GM21515 (cell line): Measurements from ENCODE around the gene CFAP70.
"Not testable (repeated sequence)": the region's sequence is repeated elsewhere in the genome, so short reads cannot be mapped to it uniquely, and the experiment has no call there.

Experiments
- ATAC-seq: cut with Tn5 transposase; IDR thresholded peaks from one replicate; pipeline ENCODE4 v1.9.1; 2021; ENCODE audit not compliant: unreplicated experiment

Gene CFAP70

DNA sequence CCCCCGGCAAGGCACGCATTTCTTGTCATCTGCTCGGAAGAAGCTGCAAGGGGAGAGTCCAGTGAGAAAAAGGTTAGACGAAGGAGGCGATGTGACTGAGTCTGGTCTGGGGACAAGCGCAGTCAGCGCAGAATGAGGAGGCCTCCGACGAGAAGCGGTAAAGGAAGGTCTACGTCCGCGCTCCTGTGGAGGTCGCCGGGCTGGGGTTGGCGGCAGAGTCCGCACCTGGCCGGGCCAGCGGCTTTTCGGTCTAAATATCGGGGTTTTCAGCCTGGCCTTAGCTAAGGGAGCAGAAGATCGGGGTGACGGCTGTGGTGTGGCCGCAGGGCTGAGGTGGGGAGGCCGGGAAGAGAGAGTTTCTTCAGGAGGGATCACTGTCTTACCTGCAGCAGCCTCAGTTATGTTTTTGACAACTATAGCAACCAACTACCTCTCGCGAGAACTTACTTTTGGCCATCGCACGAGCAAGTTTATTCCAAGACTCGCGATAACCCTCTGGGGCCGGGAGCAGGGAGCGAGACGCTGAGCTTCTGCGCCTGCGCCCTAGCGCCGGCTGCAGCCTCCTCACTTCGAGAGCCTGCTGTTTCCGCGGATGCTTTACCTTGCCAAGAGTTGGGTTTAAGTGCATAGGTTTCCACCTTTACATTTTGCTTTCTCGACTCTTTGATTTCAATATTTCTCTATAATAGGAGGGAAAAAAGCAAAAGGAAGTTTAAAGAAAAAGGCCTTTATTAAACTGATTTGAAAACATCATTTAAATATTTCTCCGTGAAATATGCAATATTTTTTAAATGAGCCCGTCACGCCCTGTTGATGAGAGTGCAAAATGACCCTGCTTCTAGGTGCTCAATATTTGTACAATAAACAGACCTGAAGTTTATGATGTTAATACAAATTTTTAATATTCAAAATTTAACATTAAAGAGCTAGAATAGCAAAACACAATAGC is at the start of gene CFAP70:
TSS of gene CFAP70 (minus strand) at position 534 of the 949 bp plus-strand sequence. CDS start 4,068 bp downstream, outside the sequence.
- peak; percentile 92 for ATAC-seq

DNA sequence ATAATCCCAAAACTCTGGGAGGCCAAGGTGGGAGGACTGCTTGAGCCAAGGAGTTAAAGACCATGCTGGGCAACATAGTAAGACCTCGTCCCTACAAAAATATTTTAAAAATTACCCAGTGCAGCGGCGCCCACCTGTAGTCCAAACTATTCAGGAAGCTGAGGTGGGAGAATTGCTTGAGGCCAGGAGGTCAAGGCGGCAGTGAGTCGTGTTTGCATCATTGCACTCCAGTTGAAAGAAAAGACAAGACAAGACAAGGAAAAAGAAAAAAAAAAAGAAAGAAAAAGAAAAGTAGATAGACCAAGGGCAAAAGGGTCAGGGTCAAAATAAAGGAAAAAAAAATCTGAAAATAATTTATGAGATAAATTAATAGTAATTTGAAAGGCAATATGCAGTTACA is 49.4 kb upstream of the CFAP70 start:
- no peak for ATAC-seq

DNA sequence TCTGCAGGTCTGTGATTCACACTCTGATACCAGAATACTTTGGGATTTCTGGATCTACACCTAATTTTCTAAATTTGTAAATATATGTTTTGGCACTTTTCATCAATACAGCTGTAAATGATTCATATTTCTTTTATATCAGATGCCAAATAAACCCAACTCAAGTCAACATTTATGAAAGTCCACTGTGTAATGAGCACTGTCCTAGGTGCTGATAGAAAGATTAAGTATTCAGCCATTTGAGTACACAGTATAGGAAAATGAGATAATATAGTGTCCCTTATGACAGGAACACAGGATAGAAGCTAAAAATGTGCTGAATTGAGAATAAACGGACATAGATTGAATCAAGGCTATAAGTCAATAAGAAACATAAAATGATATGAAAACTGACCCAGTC is 48.8 kb upstream of the CFAP70 start:
- no peak for ATAC-seq

DNA sequence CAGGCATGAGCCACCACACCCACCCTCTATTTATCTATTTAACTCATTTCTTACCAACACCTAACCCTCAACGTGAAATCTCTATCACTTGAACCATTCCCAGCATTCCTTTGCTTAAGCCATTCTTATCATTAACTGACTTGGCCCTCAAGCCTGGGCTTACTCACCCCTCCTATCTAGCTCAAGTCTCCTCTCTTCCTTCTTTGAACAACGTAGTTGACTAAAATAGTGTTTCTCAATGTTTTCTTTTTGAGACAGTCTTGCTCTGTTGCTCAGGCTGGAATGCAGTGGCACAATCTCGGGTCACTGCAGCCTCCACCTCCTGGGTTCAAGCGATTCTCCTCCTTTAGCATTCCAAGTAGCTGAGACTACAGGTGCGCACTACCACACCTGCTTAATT is 48.2 kb upstream of the CFAP70 start:
- no peak for ATAC-seq

DNA sequence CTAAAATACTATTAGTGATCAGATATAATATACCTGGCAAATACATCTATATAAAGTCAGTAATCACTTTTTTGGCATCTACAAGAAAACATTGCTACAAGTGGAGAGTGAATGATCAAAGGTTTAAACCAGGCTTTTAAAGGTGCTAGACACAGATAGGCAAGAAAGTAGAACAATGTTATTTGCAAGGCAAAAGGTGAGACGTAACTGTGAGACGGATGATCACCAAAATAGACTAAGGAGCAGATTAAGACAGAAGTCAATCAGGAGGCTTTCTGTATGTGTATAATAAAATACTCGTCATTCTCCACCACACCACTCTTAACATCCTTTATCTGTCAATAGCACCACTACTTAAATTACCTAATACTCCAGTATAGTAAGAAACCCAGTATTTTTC is 46.9 kb upstream of the CFAP70 start:
- ATAC-seq: no peak

DNA sequence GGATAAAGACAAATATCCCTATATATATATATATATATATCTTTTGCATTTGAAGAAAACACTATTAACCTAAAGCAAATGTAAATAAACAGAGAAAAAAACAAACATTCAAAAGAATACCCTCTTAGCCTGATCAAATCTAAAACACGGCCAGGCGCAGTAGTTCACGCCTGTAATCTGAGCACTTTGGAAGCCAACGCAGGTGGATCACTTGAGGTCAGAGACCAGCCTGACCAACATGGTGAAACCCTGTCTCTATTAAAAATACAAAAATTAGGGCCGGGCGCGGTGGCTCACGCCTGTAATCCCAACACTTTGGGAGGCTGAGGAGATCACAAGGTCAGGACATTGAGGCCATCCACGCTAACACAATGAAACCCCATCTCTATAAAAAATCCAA is 46.0 kb upstream of the CFAP70 start:
- ATAC-seq: no peak

DNA sequence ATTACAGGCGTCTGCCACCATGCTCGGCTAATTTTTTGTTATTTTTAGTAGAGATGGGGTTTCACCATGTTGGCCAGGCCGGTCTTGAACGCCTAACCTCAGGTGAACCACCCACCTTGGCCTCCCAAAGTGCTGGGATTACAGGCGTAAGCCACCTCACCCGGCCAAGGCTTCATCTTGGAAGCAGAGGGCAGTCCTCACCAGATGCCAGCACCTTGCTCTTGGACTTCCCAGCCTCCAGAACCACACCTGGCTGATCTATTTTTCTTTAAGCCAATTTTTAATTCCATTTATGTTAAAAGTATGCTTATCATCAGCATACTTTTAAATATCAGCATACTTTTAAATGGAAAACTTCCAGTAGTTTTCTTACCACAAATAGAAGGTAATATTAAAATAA is 43.0 kb upstream of the CFAP70 start:
- ATAC-seq: no peak

DNA sequence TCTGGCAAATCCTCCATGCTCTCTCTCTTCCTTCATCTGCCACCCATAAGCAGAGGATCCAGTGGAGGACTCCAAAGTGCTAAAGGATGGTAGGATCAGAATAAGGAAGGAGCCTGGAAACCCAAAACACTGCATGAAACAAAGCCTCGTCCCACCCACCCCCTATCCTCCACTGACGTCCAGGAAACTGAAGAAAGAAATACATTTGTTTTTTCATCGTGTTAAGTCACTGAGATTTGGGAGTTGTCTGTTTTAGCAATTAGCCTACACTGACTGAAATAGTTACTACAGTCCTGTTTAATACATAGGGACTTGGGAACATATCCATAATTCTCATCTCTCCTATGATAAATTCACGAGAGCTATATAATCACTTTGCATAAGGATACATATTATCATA is 40.4 kb upstream of the CFAP70 start:
- no peak for ATAC-seq

DNA sequence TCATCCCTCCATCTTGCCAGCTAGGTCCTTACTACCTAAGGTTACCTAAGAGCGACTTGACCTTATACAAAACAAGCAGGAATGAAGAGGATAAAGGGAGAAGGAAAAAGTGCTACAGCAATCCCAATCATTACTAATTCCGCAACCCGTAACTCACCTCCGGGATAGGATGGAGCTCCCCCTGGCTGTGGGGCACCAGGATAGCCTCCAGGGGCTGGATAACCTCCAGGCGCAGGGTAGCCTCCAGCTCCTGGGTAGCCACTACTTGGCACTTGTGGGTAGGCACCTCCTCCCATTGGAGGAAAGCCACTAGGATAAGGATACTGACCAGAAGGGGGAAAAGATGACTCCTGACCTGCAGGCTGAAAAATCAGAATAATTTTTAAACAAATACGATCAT is 39.4 kb upstream of the CFAP70 start:
- ATAC-seq: no peak

DNA sequence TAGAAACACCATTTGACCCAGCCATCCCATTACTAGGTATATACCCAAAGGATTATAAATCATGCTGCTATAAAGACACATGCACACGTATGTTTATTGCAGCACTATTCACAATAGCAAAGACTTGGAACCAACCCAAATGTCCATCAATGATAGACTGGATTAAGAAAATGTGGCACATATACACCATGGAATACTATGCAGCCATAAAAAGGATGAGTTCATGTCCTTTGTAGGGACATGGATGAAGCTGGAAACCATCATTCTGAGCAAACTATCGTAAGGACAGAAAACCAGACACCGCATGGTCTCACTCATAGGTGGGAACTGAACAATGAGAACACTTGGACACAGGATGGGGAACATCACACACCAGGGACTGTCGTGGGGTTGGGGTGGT is 35.7 kb upstream of the CFAP70 start:
- not testable (repeated sequence) for ATAC-seq

DNA sequence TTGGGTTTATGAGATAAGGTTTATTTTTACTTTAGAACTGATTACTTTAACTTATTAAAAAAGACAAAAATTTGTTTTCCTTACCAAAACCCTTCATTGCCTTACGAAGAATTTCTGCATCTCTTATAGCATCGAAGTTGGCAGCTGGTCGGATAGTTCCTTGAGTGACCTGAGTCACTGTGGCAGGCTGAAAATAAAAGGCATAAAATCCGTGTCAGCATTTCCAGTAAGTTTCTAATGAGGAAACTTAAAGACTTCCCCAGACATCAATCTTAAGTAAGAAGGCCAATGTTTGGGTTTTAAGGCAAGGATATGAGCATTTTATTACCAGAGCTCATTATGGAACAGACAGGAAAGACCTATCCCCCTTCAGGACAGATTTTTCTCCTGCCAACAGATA is 29.6 kb upstream of the CFAP70 start:
- ATAC-seq: no peak

DNA sequence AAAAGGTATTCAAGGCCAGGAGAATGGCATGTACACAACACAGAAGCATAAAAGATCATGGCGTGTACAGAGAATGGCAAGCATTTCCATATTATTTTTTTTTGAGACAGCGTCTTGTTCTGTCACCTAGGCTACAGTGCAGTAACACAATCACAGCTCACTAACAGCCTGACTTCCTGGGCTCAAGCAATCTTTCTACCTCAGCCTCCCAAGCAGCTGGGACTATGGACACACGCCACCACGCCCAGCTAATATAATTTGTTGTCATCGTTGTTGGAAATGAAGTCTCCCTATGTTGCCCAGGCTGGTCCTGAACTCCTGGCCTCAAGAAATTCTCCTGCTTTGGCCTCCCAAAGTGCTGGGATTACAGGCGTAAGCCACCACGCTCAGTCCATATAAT is 27.9 kb upstream of the CFAP70 start:
- no peak for ATAC-seq

DNA sequence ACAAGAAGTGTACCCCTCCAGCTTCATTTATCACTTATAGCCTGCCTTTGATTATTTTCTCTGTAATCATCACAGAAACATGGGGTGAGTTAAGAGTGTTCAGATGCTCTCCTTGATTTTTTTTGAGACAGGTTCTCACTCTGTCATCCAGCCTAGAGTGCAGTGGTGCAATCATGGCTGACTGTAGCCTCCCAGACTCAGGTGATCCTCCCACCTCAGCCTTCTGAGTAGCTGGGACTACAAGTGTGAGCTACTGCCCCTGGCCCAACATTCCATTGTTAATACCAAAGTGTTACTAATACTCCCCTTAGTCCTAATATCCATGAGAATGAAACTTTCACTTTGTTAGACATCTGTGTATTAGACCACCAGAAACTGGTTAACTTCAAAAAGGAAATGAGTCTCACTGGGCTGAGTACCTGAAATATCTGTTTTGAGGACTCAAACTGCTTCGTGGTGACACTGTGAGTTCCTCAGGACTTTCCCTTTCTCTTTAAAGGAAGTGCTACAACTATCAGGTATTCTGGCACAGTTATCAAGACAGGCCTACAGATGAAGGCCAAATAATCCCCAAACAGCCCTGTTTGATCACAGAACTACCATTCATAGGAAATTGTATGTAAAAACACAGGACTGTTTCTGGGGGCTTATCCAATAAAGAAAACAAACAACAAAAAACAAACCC is 20.5 kb upstream of the CFAP70 start:
- ATAC-seq: no peak

DNA sequence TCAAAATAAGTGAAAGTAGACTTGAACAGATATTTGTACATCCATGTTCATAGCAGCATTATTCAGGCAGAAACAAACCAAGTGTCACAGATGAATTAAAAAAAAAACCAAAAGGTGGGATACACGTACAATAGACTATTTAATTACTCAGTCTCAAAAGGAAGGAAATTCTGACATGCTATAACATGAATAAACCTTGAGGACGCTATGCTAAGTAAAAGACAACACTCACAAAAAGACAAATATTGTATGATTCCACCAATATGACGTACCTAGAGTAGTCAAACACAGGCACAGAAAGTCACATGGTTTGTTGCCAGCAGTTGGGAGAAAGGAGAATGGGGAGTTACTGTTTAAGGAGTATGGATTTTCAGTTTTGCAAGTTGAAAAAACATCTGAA is 18.0 kb upstream of the CFAP70 start:
- no peak for ATAC-seq

DNA sequence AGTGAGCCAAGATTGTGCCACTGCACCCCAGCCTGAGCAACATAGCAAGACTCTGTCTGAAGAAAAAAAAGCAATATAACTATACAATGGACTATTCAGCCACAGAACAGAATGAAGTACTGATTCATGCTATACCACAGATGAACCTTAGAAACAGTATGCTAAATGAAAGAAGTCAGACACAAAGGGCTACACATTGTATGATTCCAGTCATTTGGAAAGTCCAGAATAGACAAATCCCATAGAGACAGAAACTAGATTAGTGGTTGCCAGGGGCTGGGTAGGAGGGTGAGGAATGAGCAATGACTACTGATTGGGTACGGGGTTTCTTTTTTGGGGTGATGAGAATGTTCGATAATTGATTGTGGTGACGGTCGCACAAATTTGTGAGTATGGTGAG is 9.6 kb upstream of the CFAP70 start:
- ATAC-seq: no peak

DNA sequence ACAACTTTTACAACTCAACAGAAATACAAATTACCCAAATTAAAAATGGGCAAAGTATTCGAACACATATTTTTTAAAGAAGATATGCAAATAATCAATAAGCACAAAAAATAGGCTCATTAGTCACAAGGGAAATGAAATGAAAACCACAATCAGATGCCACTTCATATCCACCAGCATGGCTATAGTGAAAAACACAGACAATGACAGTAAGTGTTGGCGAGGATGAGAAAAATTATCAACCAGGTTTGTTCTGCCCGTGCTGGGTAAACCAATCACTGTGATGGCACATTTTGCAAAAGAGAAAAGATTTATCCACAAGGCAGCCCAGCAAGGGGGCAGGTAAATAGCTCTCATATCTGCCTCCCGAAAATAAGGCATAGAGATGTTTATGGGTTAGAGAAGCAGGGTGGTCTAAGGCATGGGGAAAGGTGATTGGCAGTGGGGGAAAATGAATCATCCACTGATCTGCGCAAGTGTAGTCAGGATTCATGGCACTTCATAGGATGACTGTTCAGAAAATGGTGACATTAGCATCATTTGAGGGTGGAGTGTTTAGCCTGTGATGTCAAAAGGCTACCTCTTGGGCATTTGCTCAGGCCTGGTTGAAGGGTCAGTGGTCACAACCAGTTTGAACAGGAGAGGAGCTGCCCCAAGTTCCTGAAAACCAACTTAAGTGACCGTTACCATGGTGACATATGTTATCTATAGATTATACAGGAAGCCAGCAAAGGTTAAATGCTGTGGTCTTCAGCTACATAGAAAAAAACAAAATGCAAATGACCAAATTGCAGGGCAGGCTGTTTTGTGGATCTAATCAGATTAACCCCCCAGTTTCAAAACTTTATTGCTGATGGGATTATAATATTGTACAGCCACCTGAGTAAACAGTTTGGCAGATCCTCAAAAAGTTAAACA is 8.0 kb upstream of the CFAP70 start:
- ATAC-seq: no peak

DNA sequence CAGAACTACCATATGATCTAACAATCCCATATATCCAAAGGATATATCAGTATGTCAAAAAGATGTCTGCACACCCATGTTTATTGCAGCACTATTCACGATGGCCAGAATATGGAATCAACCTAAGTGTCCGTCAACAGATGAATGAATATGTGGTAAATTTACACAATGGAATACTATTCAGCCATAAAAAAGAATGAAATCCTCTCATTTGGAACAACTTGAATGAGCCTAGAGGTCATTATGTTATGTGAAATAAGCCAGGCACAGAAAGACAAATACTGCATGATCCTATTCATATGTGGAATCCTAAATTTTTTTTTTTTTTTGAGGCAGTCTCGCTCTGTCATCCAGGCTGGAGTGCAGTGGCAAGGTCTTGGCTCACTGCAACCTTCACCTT is 6.3 kb upstream of the CFAP70 start:
- no peak for ATAC-seq

DNA sequence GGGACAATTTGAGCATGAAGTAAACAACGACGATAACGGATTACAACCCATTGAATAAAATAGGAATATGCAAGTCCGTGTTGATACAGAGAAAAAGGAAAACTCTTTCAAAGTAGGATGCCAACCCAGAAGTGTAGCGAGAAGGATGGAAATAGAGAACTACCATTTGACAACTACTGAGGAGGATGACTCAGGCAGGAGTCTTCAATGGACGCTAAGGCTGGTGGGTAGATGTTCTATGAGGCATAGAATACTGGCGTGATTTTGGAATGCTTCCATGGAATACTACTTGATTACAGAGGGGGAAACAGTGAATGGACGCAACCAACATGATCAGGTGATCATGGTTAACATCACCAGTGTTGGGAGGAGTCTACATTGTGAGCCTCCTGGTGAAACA is 828 bp upstream of the CFAP70 start:
- ATAC-seq: no peak

DNA sequence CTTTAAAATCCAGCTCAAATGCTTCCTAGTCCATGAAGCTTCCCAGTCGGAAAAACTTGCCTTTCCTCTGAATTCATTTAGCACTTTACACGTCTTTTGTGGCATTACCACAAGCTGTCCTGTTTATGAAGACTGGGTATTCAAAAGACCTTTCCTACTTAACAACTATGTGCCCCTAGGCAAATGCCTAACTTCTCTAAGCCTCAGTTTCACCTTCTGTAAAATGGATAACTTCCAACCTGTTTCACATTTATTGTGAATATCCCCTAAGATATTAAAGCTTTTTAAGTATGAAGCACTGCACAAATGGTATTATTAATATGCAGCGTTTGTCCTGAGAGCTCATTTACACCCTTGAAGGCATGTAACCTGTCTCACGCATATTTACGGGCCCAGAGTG is 843 bp downstream of the CFAP70 start:
- no peak for ATAC-seq

DNA sequence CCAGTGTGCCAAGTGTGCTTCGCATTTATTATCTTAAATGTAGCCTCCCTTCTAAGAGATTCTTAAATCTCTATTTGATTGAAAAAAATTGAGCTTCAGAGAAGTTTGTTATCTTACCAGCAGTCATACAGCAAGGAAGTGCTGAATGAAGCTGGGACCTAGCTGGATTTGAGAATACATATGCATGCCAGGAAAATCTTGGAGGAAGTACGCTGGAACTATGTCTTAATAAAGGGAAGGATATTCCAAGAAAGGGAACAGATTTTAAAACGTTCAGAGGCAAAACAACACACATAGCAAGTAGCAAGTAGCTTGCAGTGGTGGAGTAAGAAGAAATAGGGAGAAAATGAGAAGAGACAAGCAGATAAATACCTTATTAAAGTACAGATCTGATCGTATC is 1.5 kb downstream of the CFAP70 start:
- ATAC-seq: no peak

DNA sequence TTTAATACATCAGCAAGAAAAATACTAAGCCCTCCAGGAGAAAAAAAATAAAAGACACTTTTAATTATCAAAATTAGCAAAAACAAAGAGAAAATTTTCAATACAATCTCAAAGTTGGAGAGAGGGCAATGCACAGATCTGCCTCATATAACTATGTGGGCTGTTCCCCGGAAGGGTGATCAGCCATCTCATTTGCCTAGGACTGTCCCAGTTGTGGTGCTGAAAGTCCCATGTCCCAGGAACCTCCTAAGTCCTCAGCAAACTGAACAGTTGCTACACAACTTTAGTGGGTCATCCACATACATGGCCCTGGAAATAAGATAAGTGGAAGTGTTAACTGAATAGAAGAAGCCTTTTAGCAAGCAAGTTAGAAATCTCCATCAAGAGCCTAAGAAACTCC is 14.4 kb downstream of the CFAP70 start:
- ATAC-seq: no peak
